Stimulated activated CD8-positive, alpha-beta memory T cell treated with anti-CD3 and anti-CD28 coated beads, Interleukin-12 subunit alpha, Interleukin-12 subunit beta, amount 100 ng/mL, for 24 hours (primary cell): ENCODE measurements around the gene OLFM3.

Experiments used
- DNase-seq: peaks from one replicate; pipeline ENCODE4 v3.0.0-alpha.2; 2020; ENCODE audit errors: extremely low read depth

Gene OLFM3

DNA sequence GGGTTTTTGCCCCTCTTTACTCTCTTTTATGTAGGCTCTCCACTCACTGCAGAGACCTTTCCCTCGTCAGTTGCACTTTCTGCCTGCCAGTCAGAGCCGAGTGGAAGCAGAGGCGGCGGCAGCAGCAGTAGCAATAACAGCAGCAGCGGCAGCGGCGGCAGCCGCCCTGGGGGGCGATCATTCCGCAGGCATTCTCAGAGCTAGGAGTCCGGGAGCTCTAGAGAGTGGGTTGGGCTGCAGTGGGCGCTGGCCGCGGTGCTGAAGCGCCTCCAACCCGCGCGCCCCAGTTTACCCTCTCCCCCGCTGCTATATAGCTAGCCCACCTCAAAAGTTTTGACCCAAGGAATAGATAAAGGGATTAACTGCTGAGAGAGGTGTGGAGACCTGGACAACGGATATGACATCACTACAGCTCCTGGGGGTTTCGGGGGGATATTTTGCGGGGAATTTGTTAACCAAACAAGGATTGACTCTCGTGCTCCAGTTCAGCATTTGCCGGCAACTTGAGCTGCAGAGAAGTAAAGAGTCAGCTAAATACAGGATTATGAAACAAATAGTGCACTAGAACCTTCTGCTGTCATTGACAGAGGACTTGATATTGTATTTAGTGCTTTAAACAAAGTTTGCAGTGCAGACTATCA is at the start of gene OLFM3:
TSS of gene OLFM3 (minus strand) at position 102 of the 641 bp plus-strand sequence.
- no peak for DNase-seq

DNA sequence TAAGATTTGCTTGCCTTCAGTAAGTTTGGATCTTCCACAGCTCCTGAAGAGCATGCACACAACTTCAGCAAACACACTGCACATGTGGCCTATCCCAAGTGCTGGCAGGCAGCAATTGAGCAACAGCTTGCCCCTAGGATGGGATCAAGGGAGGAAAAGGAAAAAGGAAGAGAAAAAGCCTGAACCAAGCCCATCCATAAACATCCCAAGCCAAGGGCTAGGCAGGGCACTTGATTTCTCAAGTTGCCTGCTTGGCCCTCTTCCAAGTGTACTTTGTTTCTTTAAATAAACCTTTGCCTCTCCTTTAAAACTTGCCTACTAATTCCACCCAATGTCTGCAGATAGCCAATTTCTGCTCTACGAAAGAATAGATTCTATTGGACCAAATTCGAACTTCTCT is 49.0 kb upstream of the OLFM3 start:
- no peak for DNase-seq

DNA sequence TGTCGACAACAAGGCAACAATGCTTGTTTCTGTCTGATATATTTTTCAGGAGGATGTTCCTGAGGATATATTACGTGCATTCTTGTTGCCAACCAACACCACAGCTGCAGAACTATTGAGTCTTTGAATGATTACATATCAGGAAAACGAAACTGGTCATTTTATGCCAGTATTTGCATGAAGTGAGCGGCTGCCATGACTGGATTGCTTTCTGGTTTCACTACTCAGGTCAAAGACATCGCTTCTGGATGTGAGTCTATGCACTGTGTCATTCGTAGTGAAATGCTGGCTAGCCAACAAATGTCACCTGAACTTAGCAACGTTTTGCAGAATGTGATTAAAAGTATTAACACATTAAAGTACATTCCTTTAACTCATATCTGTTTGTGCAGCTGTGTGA is 35.8 kb upstream of the OLFM3 start:
- no peak for DNase-seq

DNA sequence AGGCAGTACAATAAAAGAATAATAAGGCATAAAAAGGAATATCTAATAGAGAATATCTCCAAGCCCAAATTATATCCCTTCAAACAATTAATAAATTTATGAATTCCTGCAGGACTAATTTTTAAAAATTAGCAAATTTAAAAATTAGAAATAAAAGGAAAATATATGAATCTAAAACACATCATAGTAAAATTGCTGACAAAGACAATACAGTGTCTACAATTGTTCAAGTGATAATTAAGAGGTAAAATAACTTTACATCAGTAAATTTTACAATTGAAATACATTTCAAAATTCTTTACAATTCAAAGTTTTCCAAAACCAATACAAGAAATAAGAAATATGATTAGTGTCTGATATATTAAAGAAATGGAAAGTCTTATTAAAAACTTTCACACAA is 22.8 kb upstream of the OLFM3 start:
- no peak for DNase-seq

DNA sequence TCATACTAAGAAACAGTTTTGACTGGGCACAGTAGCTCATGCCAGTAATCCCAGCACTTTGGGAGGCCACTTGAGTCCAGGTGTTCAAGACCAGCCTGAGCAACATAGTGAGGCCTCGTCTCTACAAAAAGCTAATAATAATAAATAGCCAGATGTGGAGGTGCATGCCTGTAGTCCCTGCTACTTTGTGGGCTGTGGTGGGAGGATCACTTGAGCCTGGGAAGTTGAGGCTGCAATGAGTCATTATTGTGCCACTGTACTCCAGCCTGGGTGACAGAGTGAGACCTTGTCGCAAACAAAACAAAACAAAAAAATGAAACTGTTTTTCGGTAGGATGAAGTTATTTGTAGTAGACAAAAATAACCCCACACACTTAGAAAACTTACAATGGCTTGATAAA is 19.0 kb upstream of the OLFM3 start:
- no peak for DNase-seq

DNA sequence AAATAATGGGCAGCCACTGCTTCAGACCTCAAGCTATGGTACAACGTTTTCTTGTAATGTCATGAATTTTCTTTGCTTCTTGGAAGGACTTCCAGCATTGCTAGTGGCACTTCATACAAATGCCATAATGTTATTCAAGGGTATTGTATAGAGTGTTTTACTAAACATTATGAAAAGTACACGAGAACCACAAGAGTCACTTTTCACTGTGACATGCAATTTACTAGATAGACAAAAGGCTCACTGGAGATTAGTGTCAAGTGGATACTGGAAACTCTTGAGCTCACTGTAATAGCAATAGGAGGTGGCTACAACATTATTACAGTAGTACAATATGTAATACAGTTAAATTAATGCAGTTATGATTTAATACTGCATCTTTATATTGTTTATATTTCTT is 5.3 kb upstream of the OLFM3 start:
- no peak for DNase-seq

DNA sequence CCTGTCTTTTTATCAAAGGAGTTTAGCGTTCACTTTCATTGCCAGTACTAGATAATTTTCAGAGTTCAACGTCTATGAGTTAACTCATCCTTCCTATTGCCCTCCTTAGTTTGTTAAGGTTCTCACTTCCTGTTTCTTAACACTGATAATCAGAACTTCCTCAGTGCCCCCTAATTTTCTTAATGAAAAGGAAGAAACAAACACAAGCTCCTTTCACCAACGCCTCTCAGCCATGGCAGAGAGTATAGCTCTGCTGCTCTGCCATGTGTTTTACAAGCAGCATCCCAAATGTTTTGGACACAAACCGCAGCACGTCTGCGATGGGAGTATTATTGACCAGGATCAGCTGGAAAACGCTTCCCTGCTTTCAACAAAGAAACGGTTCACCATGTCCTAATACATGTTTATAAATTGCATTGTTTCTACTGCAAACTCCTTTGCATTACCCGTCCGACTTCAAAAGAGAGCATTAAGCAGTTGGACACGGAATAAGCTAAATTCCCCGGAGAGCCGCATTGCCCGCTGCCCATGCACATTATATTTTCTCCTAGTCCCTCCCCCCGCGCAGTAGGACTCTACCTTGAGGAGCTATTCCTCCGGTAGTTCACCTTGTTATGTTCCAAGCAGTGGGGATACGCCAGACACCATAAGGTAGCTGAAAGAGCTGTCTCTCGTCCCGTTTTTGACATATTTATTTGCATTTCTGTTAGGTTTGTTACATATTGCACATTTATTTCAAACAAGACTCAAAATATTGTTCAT is 561 bp downstream of the OLFM3 start:
- DNase-seq = no peak

DNA sequence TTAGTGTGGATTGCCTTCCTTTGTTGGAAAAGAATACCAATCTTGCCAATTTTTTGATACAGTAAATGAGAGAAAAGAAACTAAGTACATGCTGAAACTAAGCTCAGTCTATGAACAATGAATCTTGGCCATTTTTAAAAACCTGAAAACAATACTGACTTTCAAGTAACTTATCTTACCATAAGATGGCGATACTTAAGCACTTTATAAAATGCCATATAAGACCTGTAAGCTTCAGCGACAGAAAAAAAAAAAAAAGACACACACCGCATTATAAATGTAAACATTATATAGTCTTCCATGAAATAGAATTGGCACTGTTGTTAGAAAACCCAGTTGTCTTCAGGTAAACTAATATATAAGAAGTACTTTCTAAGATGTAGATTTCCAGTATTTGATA is 3.0 kb downstream of the OLFM3 start:
- DNase-seq = no peak

DNA sequence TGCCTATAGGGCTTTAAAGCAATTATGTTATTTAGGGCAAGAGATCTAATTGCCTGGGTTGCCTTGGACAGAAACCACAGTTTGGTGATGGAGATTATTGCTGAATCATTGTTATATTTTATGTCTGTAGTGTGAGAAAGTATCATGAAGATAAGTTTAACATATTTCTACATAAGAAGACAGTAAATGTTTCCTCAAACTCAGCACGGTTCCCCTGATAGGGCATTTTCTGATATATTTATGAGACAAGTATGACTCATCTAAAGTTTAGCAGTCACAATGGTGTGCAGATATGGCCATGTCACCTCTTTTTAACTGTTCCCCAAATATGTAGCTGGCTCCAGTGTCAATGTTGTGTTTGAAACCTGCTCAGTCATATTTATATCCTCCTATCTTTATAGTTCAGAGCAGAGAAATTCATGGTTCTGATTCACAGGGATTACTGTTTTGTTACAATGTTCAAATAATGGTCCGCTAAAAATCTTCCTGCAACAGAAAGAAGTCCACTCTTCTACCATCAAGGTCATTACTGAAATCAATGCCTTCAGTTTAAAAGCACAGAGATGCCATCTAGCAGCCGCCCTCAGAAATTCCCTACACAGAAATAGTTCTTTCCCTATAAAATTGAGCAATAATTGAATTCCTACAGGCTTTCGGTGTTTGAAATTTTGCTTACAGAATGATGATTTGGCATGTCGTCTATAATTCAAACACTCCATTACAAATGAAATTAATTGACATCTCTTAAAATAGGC is 3.7 kb downstream of the OLFM3 start:
- no peak for DNase-seq

DNA sequence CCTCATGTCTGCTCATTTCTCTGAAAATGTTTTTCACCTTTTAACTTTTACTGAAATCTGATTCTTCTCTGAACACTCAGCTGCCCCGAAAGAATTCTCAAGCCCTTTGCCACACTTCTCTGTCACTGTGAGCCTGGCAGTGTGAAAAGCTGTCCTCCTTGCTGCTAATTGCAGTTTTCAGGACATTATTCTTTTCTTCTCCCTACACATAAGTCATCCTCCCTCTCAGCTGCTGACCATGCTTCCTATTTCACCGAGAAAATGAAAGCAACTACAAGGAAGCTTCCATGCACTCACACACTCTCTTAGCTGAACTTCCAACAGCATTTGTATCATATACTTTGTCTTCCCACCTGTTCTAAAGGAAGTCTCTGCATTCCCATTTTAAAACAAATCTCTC is 15.8 kb downstream of the OLFM3 start:
- no peak for DNase-seq

DNA sequence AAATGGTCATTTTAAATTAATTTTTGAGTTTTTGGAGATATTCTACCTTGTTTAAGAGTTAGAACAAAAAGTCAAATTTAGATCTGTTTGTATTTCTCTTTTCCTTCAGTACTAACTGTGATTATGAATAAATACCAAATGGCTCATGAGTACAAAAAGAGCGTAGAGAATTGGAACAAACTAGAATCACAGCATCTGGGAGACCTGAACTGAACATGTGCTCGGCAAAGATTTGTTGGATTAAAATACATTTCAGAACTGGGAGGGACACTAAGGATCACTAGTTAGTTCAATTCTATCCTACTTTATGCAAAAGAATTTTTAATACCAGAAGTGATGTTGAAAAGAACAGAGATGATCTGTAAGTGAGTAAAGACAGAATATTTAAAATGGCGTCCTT is 19.5 kb downstream of the OLFM3 start:
- no peak for DNase-seq

DNA sequence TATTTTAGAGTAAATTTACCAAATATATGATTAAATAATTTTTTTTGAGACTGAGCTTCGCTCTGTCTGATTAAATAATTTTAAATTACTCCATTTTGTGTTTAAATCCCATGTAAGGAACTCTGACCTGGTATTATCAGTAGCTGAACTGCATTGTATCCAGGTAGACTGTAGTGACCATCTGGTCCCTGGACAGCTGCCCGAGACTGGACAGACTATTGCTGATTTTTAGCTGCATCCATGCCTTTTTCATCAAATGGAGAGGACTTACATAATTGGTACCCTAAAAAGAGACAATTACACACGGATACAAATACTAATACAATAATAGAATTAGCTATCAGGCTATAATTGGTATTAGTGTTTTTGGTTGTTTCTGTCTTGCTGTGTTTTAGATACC is 20.6 kb downstream of the OLFM3 start:
- no peak for DNase-seq

DNA sequence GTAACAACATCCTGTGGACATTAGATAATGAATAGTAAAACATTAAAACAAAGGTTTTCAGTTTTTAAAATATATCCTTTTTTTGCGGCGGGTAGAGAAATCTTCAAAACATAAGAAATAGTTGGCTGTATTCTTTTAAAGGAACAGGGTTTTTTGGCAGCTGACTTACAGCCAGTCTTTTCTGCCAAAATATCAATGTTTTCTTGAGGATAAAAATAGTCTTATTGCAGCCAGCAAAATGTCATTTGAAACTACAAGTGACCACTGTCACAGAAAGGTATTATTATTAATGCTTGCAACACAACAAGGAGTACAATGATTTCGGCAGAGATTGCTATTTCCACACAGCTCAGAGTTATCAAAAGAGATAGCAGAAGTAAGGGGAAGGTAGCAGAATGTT is 21.4 kb downstream of the OLFM3 start:
- no peak for DNase-seq

DNA sequence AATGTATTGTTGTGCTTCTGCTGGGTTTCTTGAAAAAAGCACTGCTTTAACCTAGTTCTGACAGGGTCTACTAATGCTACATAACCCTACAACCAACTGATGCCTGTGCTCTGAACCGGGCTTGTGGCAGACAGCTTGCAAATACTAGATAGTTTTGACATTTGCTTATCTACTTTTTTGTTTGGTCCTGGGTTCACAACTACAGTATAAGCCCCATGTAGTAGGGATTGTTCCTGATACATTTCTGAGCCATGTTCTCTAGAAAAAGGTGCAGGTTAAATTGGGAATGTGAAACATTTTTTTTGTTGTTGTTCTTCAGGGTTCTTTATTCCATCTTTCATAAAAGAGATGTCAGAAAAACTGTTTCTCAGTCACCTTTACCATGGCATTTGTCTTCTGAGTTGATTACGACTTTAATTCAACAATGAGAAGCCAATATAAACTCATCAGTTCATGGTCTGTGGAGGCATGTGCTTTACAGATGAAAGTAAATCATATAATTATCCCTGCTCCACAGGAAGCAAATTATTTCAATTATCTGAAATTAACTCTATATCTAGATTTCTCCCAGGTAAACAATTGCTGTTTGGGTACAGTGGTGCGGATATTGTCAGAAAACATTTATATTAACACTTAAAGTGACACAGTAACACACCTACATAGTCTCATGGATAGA is 22.0 kb downstream of the OLFM3 start:
- no peak for DNase-seq

DNA sequence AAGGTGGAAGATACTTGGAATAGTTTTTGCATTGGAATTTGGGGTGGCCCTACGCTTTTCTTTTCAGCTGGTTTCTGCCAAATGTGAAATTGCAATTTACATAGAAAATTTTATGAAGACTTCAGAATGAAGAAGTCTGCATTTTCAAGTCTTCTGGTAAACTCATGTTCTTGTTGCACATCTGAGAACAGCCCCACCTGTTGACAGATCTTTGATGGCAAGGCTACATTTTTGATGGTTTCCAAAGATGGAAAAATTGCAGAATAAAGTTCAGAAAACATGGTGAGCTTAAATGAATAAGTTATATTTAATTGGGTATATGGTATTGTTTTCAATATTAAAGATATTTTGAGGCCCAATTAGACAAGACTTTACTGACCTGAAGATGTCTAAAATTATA is 25.4 kb downstream of the OLFM3 start:
- DNase-seq = no peak

DNA sequence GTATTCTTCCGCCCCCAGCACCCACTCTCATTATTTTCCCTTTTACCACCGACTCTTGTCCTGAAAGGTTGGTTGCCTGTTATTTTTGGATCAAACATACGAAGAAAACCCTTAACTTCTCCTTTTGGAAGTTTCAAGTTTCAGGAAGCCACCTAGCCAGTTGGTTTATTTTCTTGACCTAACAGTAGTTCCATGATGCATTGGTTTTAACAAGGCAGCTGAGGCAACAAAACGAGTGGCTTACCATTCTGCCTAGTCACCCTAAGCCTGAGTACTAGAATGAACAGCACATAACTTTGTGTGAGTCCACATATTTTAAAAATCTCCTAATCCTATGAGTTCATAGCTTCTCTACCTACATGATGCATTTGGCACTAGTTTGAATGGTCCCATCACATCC is 28.9 kb downstream of the OLFM3 start:
- no peak for DNase-seq

DNA sequence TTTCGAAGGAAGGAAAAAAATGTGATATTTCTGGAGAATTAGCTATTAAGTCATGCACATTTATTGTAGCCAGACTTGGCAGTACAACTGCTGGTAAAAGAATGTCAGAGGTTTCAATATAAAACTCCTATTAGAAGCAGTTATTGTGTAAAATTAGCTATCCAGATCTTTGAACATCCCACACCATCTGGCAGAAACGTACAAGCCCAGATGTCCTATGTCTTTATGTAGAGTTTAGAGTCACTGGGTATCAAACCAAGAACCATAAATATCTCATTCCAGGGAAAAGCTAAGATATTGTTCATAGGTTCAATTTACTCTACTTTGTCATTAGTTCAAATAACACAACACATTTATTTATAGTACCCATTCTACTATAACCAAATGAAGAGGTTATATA is 31.4 kb downstream of the OLFM3 start:
- DNase-seq = no peak

DNA sequence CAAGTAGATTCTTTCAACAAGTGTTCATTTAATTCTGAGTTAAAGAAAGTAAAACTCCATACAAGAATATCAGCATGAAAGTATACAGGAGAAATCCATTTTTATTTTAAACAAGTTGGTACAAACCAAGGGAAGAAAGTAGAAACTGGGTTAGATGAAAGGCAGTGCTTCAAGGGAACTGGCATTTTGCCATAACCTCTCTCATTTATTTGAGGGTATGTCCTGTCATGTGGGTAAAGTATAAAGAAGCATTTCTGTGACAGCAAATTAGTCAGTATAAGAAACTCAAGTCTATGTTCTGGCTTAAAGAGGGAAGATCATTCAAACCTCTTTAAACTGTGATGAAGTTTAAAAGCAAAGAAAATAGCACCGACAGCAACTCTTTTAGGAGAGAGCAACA is 32.0 kb downstream of the OLFM3 start:
- DNase-seq = no peak

DNA sequence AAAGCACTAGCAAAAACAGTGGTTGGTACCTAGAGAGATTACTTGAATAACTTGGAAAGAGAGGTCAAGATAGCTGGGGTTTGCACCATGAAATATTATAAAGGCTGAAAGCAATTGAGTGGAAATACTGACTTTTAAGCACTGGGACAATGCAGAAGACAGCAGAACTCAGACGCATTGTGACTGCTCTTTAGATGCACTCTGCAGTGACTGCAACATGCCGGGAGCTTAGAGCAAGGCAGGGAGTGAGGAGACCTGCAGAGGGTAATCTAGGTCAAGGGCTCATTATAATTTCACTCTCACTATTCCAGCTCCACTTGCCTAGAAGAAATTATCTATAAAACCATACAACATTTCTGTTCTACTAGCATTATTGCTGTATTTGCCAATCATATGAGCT is 36.6 kb downstream of the OLFM3 start:
- DNase-seq = no peak

DNA sequence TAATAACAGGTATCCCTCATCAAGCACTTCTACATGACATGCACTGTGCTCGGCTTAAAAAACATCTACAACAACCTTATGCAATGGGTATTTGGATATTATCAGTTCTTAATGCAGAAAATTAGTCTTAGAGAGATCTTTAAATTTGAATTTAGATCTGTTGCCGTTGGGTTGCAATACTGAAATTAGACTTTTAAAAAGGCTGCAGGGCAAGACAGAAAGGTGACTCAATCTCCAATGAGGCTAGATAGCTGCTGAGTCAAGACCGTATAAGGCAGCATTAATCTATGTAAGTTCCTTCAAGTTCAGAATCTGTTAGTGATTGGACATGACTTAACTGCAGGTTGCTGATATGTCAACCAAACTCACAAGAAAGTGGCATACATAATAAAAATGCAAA is 37.3 kb downstream of the OLFM3 start:
- no peak for DNase-seq

DNA sequence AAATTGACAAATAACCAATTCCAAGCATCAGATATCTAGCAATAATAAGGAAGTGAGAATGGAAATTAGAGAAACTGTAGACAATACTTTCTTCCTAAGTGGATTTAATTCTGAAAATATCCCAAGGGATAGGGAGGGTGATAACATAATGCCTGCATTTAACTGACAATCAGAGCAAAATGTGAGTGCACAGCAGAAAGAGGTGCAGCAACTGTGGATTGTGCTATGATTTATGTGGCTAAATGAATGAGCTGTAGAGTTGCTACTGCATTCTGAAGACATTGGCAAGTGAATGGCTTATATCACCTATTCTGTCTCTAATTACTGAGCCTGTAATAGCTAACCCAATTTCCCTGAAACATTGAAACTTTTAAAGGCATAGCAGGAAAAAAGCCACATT is 39.0 kb downstream of the OLFM3 start:
- no peak for DNase-seq

DNA sequence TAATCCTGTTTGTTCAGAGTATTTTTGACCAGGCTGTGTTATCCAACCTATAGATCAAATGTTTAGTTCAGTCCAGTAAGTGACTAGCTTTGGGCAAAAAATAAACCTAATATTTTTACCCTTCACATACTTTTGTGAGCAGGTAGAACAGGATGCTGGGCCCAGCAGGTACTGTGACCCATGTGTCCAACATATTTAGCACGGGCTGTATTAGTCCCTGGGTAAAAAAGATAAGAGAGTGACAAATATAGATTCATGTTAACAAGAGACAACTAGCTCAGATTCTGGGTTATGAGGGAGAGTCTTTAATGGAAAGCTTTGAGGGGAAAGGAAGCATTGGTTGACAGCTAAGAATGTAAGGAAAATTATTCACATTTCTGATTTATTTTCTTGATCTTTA is 43.1 kb downstream of the OLFM3 start:
- DNase-seq = no peak

DNA sequence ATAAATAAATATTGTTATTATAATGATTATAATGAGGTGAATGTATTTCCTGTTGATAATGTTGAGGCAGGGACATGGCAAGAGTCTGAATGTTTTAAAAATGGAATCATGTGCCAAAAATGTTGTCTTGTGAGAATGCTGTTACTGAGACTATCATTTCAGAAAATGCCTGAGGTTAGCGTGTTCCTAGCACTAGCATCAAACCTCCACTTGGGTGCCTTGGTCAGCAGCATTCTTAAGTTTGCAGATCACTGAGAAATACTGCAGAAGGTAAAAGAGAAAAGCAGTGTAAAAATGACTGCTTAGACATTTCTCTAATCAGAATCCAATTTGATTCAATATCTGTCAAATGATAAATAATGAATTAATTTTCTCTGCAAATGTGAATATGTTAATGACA is 50.8 kb downstream of the OLFM3 start:
- no peak for DNase-seq
